Umbilical cord (tissue), 2 donors: ENCODE data around the gene SNX21. TPM values are rescaled to one million over a fixed set of nuclear protein-coding genes. Genes with fewer than 3 reads are reported as not detected.
A peak's percentile ranks its signal among the peaks of the same experiment; 100 is the strongest.
"Not testable (repeated sequence)": the region's sequence is repeated elsewhere in the genome, so short reads cannot be mapped to it uniquely, and the experiment has no call there.

Source experiments
- DNase-seq: peaks from one replicate; pipeline ENCODE4 v3.0.0-alpha.2; 2015; ENCODE audit warnings: low spot score
- total RNA-seq: library from RNA; depleted of rRNA; stranded (reverse); fragments of >200 nt; gene quantifications from one replicate; pipeline ENCODE4 v1.2.3, GENCODE V29; 2014; ENCODE audit warnings: low replicate concordance; ENCODE audit not compliant: insufficient read depth

Gene SNX21
- total RNA-seq, 1 donor from 2014 or later, result 35.2 TPM

- DNase-seq, result no peak
Measured at GRCh38 chr20:45848969-45849582, 15.5 kb downstream of the SNX21 start.

GRCh38 chr20:45850238-45850637, 16.6 kb downstream of the SNX21 start:
- DNase-seq, result no peak

GRCh38 chr20:45850926-45851325, 17.3 kb downstream of the SNX21 start:
- DNase-seq, result no peak

GRCh38 chr20:45851501-45851900, 17.9 kb downstream of the SNX21 start:
- no peak for DNase-seq

GRCh38 chr20:45852326-45852725, 18.7 kb downstream of the SNX21 start:
- DNase-seq, result no peak

- DNase-seq, result no peak
Measured at GRCh38 chr20:45853484-45853883, 19.9 kb downstream of the SNX21 start.

GRCh38 chr20:45857114-45857881, 23.7 kb downstream of the SNX21 start, which contains the start of the genes ACOT8 and ZSWIM3:
Gene ACOT8 (minus strand): TSS chr20:45857392. CDS start chr20:45857315, 77 bp downstream.
Gene ZSWIM3 (plus strand): TSS chr20:45857614. CDS start chr20:45857826, 212 bp downstream.
- DNase-seq, result peak; percentile 100

GRCh38 chr20:45857882-45858216, 24.2 kb downstream of the SNX21 start:
- no peak for DNase-seq

- no peak for DNase-seq
Measured at GRCh38 chr20:45859916-45860315, 26.3 kb downstream of the SNX21 start.

- DNase-seq, result no peak
Measured at GRCh38 chr20:45860560-45861220, 27.1 kb downstream of the SNX21 start.

- DNase-seq, result no peak
Measured at GRCh38 chr20:45861221-45862075, 27.8 kb downstream of the SNX21 start.

GRCh38 chr20:45863543-45864470, 30.2 kb downstream of the SNX21 start:
- DNase-seq, result no peak

GRCh38 chr20:45866454-45866853, 32.9 kb downstream of the SNX21 start:
- DNase-seq, result no peak

- no peak for DNase-seq
Measured at GRCh38 chr20:45867136-45867818, 33.7 kb downstream of the SNX21 start.

- no peak for DNase-seq
Measured at GRCh38 chr20:45867819-45868176, 34.2 kb downstream of the SNX21 start.

GRCh38 chr20:45872626-45873025, 39.0 kb downstream of the SNX21 start:
- no peak for DNase-seq

- DNase-seq, result no peak
Measured at GRCh38 chr20:45873409-45874103, 40.0 kb downstream of the SNX21 start.

- DNase-seq, result not testable (repeated sequence)
Measured at GRCh38 chr20:45874104-45874481, 40.5 kb downstream of the SNX21 start.

- no peak for DNase-seq
Measured at GRCh38 chr20:45874576-45874975, 41.0 kb downstream of the SNX21 start.
